ENCODE measurements around the gene LRRC7.

Gene LRRC7

GRCh38 chr1:70051926-70052325, 484.2 kb downstream of the LRRC7 start:
- TF ChIP-seq MAX (IDR thresholded peaks at IDR 0.05), result no peak
- no peak for TF ChIP-seq NFIC (IDR thresholded peaks at IDR 0.05)
- TF ChIP-seq TAF1 (IDR thresholded peaks at IDR 0.05; ENCODE audit: low read depth), result no peak
- no peak for TF ChIP-seq CEBPB (IDR thresholded peaks at IDR 0.05)
- TF ChIP-seq, protein P1, sequence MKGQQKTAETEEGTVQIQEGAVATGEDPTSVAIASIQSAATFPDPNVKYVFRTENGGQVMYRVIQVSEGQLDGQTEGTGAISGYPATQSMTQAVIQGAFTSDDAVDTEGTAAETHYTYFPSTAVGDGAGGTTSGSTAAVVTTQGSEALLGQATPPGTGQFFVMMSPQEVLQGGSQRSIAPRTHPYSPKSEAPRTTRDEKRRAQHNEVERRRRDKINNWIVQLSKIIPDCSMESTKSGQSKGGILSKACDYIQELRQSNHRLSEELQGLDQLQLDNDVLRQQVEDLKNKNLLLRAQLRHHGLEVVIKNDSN (IDR thresholded peaks at IDR 0.05), result no peak
- TF ChIP-seq, protein P2, sequence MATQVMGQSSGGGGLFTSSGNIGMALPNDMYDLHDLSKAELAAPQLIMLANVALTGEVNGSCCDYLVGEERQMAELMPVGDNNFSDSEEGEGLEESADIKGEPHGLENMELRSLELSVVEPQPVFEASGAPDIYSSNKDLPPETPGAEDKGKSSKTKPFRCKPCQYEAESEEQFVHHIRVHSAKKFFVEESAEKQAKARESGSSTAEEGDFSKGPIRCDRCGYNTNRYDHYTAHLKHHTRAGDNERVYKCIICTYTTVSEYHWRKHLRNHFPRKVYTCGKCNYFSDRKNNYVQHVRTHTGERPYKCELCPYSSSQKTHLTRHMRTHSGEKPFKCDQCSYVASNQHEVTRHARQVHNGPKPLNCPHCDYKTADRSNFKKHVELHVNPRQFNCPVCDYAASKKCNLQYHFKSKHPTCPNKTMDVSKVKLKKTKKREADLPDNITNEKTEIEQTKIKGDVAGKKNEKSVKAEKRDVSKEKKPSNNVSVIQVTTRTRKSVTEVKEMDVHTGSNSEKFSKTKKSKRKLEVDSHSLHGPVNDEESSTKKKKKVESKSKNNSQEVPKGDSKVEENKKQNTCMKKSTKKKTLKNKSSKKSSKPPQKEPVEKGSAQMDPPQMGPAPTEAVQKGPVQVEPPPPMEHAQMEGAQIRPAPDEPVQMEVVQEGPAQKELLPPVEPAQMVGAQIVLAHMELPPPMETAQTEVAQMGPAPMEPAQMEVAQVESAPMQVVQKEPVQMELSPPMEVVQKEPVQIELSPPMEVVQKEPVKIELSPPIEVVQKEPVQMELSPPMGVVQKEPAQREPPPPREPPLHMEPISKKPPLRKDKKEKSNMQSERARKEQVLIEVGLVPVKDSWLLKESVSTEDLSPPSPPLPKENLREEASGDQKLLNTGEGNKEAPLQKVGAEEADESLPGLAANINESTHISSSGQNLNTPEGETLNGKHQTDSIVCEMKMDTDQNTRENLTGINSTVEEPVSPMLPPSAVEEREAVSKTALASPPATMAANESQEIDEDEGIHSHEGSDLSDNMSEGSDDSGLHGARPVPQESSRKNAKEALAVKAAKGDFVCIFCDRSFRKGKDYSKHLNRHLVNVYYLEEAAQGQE (IDR thresholded peaks at IDR 0.05; ENCODE audit: low read depth), result no peak
- no peak for TF ChIP-seq TCF12 (IDR thresholded peaks at IDR 0.05; ENCODE audit: low read depth)
- TF ChIP-seq EP300 (IDR thresholded peaks at IDR 0.05; ENCODE audit: borderline replicate concordance), result no peak
- TF ChIP-seq YY1 (IDR thresholded peaks at IDR 0.05; ENCODE audit: low read depth), result no peak
- TF ChIP-seq FOXM1 (IDR thresholded peaks at IDR 0.05; ENCODE audit: borderline replicate concordance, low read depth), result no peak
- no peak for TF ChIP-seq EGR1 (IDR thresholded peaks at IDR 0.05)
- no peak for TF ChIP-seq TEAD4 (IDR thresholded peaks at IDR 0.05)
- no peak for TF ChIP-seq CREB1 (IDR thresholded peaks at IDR 0.05; ENCODE audit: low read depth)
- TF ChIP-seq RAD21 (IDR thresholded peaks at IDR 0.05; ENCODE audit: low read depth), result no peak
- TF ChIP-seq ZBTB7A (IDR thresholded peaks at IDR 0.05; ENCODE audit: low read depth), result no peak

GRCh38 chr1:70057500-70057899, 489.8 kb downstream of the LRRC7 start:
- TF ChIP-seq, protein P2 (IDR thresholded peaks at IDR 0.05; ENCODE audit: low read depth), result no peak
- TF ChIP-seq TEAD4 (IDR thresholded peaks at IDR 0.05), result no peak
- no peak for TF ChIP-seq EP300 (IDR thresholded peaks at IDR 0.05; ENCODE audit: borderline replicate concordance)
- no peak for TF ChIP-seq CEBPB (IDR thresholded peaks at IDR 0.05)
- TF ChIP-seq TCF12 (IDR thresholded peaks at IDR 0.05; ENCODE audit: low read depth), result no peak
- TF ChIP-seq, protein P1 (IDR thresholded peaks at IDR 0.05), result no peak
- TF ChIP-seq CREB1 (IDR thresholded peaks at IDR 0.05; ENCODE audit: low read depth), result no peak
- no peak for TF ChIP-seq RAD21 (IDR thresholded peaks at IDR 0.05; ENCODE audit: low read depth)
- TF ChIP-seq MAX (IDR thresholded peaks at IDR 0.05), result no peak
- TF ChIP-seq FOXM1 (IDR thresholded peaks at IDR 0.05; ENCODE audit: borderline replicate concordance, low read depth), result no peak
- no peak for TF ChIP-seq ZBTB7A (IDR thresholded peaks at IDR 0.05; ENCODE audit: low read depth)
- TF ChIP-seq TAF1 (IDR thresholded peaks at IDR 0.05; ENCODE audit: low read depth), result no peak
- TF ChIP-seq YY1 (IDR thresholded peaks at IDR 0.05; ENCODE audit: low read depth), result no peak
- TF ChIP-seq NFIC (IDR thresholded peaks at IDR 0.05), result no peak
- no peak for TF ChIP-seq EGR1 (IDR thresholded peaks at IDR 0.05)

DNA sequence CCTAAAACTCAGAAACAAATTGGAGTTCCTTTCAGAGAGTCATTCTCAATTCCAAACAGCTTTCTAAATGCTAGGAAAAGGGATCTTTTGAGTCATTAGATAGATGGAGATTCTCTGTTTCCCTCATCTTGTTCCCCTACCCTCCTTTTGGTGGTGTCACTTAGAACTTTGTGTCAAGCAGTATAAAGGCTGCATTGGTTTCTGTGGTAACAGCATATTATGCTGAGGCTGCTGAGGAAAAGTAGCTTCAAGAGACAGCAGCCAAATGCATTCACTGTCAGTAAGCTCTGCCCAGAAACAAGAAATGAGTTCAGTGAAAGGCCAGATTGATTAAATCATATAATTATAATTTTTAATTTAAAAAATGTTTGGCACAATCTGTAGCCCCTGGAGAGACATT, 493.5 kb downstream of the LRRC7 start:
- TF ChIP-seq CREB1 (IDR thresholded peaks at IDR 0.05; ENCODE audit: low read depth) (no peak), FOXM1 (IDR thresholded peaks at IDR 0.05; ENCODE audit: borderline replicate concordance, low read depth) (no peak)

- TF ChIP-seq TEAD4 (IDR thresholded peaks at IDR 0.05) (no peak), EP300 (IDR thresholded peaks at IDR 0.05; ENCODE audit: borderline replicate concordance) (no peak), TCF12 (IDR thresholded peaks at IDR 0.05; ENCODE audit: low read depth) (no peak), MAX (IDR thresholded peaks at IDR 0.05) (no peak), YY1 (IDR thresholded peaks at IDR 0.05; ENCODE audit: low read depth) (no peak), FOXM1 (IDR thresholded peaks at IDR 0.05; ENCODE audit: borderline replicate concordance, low read depth) (no peak), CEBPB (IDR thresholded peaks at IDR 0.05) (no peak), EGR1 (IDR thresholded peaks at IDR 0.05) (no peak), ZBTB7A (IDR thresholded peaks at IDR 0.05; ENCODE audit: low read depth) (no peak), TAF1 (IDR thresholded peaks at IDR 0.05; ENCODE audit: low read depth) (no peak), NFIC (IDR thresholded peaks at IDR 0.05) (no peak), RAD21 (IDR thresholded peaks at IDR 0.05; ENCODE audit: low read depth) (no peak), CREB1 (IDR thresholded peaks at IDR 0.05; ENCODE audit: low read depth) (no peak)
- TF ChIP-seq, protein P1 (IDR thresholded peaks at IDR 0.05), result no peak
- TF ChIP-seq, protein P2 (IDR thresholded peaks at IDR 0.05; ENCODE audit: low read depth), result no peak
These were observed 496.1 kb downstream of the LRRC7 start for GRCh38 chr1:70063861-70064260.
